22Rv1 (cell line): ENCODE results near the gene TOR4A.

Source experiments
- H3K27ac ChIP-seq: fragments of 450-650 bp; 2 replicates; pipeline ENCODE4 v1.5.1; 2017
- ZFX ChIP-seq: fragments of 450-650 bp; IDR thresholded peaks from 2 replicates; pipeline ENCODE4 v1.6.1; 2017; ENCODE audit warnings: antibody characterized with exemption, borderline replicate concordance
- TF ChIP-seq, protein P1 (sequence below): fragments of 450-650 bp; IDR thresholded peaks from 2 replicates; pipeline ENCODE4 v1.5.1; 2017; ENCODE audit warnings: mild to moderate bottlenecking

Gene TOR4A

DNA sequence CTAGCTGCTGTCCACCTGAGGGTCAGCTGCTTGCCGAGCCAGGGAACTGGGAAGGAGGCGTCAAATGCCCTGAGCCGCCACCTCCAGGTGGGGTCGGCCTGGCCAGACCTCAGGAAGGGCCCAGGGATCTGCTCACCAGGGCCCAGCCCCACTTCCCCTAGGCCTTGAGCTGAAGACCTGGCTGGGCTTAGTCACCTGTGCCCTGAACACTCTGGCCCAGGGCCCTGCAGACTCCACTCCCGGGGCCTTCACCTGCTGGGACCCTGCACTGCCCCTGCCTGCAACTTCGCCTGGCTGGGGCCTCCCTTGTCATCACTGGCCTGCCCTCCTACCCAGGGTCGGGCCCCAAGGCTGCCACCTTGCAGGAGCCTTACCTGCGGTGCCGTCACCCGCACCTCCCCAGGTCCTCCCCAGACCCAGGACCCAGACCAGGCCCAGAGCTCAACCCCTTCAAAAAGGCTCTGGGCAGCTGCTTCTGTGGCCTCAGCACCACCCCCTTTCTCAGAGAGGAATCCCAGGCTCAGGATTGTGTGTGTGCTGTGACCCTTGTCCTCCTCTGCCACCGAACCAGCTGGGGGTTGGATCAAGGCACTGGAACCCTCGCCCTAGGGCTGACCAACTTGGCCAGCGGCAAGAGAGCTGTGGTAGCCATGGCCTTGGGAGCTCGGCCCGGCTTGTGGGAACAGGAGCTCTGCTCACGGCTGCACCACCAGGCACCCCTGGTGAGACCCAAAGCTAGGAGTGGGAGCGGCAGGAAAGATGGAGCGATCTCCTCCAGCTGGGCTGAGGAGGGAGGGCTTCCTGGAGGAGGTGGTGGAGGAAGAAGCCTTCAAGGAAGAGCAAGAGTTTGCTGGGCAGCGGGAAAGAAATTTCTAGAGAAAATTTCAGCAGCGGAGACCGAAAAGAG is 23.6 kb upstream of the TOR4A start:
- TF ChIP-seq, protein P1, sequence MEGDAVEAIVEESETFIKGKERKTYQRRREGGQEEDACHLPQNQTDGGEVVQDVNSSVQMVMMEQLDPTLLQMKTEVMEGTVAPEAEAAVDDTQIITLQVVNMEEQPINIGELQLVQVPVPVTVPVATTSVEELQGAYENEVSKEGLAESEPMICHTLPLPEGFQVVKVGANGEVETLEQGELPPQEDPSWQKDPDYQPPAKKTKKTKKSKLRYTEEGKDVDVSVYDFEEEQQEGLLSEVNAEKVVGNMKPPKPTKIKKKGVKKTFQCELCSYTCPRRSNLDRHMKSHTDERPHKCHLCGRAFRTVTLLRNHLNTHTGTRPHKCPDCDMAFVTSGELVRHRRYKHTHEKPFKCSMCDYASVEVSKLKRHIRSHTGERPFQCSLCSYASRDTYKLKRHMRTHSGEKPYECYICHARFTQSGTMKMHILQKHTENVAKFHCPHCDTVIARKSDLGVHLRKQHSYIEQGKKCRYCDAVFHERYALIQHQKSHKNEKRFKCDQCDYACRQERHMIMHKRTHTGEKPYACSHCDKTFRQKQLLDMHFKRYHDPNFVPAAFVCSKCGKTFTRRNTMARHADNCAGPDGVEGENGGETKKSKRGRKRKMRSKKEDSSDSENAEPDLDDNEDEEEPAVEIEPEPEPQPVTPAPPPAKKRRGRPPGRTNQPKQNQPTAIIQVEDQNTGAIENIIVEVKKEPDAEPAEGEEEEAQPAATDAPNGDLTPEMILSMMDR: no peak
- TF ChIP-seq ZFX: no peak
- peak overlapping the region; percentile 94 for H3K27ac ChIP-seq

DNA sequence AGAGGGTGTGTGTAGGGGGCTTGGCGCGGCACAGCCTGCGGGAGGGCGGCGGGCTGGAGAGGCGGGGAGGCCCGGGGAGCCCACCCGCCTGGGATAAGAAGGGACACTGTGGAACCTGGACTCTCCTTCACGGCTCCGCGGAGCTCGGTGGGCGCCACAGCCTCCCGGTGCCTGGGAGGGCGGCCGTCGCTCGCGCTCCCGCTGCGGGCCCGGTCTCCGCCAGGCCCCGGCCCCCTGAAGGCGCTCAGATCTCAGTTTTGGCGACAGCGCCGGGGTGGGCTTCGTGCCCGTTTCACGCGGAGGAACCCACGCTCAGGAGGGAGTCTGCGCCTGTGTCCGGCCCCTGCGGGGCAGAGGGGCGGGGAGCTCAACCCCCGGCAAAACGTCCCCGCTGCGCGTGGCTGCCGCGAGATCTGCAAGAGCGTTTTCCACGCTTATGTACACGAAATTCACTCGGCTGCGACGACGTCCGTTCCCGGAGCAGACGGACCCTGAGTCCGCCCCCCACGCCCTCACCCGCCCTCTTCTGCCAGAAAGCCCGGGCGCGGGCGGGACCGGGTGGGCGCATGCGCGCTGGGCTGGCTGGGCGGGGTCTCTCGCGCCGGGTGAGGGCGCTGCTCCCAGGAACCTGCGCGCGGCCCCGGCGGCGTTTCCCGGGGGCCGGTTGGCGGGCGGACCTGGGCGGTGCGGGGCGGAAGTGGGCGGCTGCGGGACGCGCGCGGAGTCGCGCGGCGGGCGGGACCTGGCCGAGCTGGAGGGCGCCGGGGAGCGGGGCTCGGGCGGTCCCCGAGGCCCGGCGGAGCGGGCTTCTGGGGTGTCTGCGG is 22.7 kb upstream of the TOR4A start, which contains the start of gene NELFB:
NELFB (plus strand) TSS at position 704 of the 824 bp plus-strand sequence.
- peak within 1 kb of the TSS; percentile 94 for H3K27ac ChIP-seq

DNA sequence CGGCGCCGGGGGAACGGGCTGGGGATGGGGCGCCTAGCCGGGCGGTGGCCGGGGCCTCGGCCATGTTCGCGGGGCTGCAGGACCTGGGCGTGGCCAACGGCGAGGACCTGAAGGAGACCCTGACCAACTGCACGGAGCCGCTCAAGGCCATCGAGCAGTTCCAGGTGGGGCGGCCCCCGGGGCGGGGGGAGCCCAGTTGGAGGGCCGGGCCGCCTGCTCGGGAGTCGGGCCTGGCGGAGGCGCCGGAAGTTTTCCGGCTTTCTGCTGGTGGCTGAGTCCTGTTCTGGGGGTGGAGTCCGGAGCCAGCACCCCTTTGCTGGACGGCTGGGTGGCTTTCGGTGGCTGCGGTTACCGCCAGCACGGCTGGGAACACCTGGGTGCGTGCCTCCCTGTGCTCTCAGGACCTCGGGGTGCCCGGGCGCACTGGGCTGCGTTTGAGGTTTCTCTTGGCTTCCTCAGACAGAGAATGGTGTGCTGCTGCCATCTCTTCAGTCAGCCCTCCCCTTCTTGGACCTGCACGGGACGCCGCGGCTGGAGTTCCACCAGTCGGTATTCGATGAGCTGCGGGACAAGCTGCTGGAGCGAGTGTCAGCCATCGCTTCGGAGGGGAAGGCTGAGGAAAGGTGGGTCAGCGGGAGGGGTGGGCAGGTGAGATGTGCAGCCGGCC is 21.9 kb upstream of the TOR4A start:
- TF ChIP-seq, protein P1: no peak
- TF ChIP-seq ZFX: no peak
- peak overlapping the region; percentile 94 for H3K27ac ChIP-seq

More for the DNA sequence above, 22.7 kb upstream of the TOR4A start, which contains the start of gene NELFB:
- TF ChIP-seq, protein P1: no peak
- TF ChIP-seq ZFX: no peak

DNA sequence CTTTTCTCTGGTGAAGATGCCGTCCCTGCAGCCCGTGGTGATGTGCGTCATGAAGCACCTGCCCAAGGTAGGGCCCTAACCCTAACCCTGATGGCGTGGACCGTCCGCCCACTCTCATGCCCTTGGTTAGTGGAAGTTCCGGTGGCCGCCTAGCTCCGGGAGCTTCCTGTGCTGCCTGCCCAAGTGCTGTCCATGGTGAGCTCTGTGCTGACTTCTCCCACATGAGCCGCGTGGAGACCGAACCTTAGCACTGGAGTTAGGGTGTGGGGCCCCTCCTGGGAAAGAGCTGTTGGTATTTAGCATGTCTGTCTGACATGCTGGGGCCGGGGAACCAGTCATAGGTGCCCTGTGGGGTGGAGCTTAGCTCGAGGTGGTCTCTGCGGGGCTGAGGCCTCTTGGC is 21.2 kb upstream of the TOR4A start:
- H3K27ac ChIP-seq: peak overlapping the region; percentile 94
- TF ChIP-seq, protein P1: no peak
- TF ChIP-seq ZFX: no peak

DNA sequence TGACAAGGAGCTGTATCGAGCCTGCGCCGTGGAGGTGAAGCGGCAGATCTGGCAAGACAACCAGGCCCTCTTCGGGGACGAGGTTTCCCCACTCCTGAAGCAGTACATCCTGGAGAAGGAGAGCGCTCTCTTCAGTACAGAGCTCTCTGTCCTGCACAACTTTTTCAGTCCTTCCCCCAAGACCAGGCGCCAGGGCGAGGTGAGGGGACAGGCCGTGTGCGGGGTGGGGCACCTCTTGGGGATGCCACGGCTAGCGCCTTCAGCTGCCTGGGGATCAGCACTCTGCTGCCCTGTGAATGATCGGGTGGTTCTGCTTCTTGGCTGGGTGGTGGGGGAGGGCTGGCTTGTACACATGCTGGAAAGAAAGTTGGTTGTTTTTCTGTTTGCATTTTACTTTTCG is 20.7 kb upstream of the TOR4A start:
- H3K27ac ChIP-seq: peak overlapping the region; percentile 94
- no peak for TF ChIP-seq ZFX
- TF ChIP-seq, protein P1: no peak

DNA sequence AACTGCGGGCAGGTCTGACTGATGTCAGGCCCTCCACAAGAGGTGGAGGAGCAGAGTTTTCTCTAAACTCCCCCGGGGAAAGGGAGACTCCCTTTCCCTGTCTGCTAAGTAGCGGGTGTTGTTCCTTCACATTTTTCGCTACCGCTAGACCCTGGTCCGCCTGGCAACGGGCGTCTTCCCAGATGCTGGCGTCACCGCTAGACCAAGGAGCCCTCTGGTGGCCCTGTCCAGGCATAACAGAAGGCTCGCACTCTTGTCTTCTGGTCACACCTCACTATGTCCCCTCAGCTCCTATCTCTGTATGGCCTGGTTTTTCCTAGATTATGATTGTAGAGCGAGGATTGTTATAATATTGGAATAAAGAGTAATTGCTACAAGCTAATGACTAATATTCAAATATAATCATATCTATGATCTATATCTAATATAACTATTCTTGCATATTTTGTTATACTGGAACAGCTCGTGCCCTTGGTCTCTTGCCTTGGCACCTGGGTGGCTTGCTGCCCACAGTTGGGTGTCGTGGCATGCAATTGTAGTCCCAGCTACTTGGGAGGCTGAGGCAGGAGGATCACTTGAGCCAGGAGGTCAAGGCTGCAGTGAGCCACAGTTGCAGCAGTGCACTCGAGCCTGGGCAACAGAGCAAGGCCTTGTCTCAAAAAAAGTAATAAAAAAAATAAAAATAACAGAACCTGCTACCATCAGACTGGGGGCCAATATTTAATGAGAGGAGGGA is 15.2 kb upstream of the TOR4A start:
- TF ChIP-seq, protein P1: peak; percentile 74
- peak overlapping the region; percentile 45 for H3K27ac ChIP-seq
